Measurements from ENCODE around the gene BANF2.

GRCh38 chr20:17663040-17663399 is 36.7 kb upstream of the BANF2 start:
- TF ChIP-seq CTCF (IDR thresholded peaks at IDR 0.05) (no peak), POLR2A (IDR thresholded peaks at IDR 0.05) (no peak), POLR2AphosphoS5 (IDR thresholded peaks at IDR 0.05) (no peak)

Data from prostate gland (tissue), 2 donors.